ENCODE measurements around the gene GRHL3.

Gene GRHL3

GRCh38 chr1:24403806-24404205 lies 84.6 kb downstream of the GRHL3 start:
- no peak for DNase-seq (ENCODE audit: low read depth)

All from stimulated activated CD8-positive, alpha-beta memory T cell treated with anti-CD3 and anti-CD28 coated beads, Interleukin-12 subunit alpha, Interleukin-12 subunit beta, amount 100 ng/mL, for 4 hours (primary cell).